ENCODE data around the gene ARHGAP10.

The ARHGAP10 gene

DNA sequence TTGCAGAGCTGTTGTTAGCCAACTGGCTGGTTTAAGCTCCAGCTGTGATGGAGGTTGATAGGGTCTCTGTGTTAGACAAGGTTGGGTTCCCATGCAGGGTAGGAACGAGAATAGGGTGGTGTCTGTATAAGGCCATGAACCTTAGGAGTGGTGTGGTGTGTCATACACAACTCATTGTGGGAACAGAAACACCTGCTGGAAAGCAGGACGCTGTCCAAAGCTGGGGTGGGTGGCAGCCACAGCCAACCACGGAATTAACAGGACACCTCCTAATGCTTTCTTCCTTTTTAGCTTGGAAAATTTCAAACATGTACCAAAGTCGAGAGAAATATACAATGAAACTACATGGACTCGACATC, 94.4 kb downstream of the ARHGAP10 start:
- Mint-ChIP-seq H3K4me1 (ENCODE audit: low read depth) (no peaks in the 10 kb centered on the region), H3K36me3 (ENCODE audit: low read depth) (peaks cover 4% of the 10 kb centered on the region)

DNA sequence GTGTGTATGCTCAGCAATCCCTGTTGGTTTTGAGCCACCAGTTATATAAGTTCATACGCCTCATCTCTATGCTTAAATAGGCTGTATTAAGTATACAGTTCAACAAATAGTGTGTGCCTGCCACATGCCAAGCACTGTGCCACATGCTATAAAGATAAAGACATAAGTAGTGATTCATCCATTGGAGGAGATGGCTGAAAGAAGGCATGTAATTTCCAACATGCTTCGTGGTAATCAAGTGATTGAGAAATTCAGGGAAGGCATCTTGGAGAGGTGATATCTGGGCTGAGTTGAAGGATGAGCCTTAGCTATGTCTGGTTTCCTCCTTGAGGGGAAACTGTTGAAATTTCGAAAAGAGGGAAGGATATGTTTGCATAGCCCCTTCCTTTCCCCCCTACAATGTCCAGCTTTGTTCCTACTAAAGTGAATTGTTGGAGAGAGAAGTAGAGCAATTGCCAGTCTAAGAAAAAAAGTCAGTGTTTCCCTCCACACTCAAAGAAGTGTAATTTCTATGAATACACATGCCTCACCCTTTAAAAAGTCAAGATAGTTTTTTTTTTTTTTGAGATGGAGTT, 96.5 kb downstream of the ARHGAP10 start:
- H3K36me3 Mint-ChIP-seq (ENCODE audit: low read depth): peaks cover 8% of the 10 kb centered on the region
- H3K4me1 Mint-ChIP-seq (ENCODE audit: low read depth): peaks cover 6% of the 10 kb centered on the region
- no peaks in the 10 kb centered on the region for H3K27me3 Mint-ChIP-seq (ENCODE audit: low read depth)
- no peak overlapping the region for H3K27ac Mint-ChIP-seq
- H3K9me3 Mint-ChIP-seq: no peaks in the 10 kb centered on the region
- H3K4me3 Mint-ChIP-seq: no peak overlapping the region

More for the DNA sequence above, 94.4 kb downstream of the ARHGAP10 start:
- Mint-ChIP-seq H3K9me3 (no peaks in the 10 kb centered on the region), H3K4me3 (no peak overlapping the region), H3K27ac (no peak overlapping the region), H3K27me3 (ENCODE audit: low read depth) (no peaks in the 10 kb centered on the region)

DNA sequence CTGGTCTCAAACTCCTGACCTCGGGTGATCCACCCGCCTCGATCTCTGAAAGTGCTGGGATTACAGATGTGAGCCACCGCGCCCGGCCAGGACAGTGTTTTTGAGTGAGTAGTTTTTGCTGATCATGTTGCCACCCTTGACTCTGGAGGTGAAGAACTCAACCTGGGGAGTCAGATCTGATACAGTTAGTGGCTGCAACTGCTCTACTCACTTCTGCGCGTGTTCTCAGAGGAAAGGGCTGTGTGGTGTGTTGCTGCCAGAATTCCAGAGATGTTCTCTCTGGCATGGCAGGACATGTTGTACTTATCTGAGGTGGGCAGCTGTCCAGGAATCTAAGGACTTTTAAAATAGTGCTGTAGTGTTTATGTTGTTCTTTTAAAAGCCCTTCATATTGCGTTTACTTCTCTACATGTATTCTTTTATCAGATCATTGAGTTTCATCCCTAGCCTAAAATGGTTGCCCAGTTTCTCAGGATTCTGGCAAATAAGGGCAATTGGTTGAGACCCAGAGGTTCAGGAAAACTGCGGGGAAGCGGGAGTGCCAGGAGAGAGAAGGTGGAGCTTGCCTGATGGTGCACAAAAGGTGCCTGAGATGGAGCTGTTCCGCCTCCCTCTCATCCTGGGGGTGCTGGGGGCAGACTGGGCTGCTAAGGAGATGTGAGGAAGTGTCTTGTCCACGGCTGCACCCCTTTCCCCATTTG, 97.7 kb downstream of the ARHGAP10 start:
- Mint-ChIP-seq H3K27ac (no peak overlapping the region), H3K36me3 (ENCODE audit: low read depth) (peaks cover 8% of the 10 kb centered on the region), H3K9me3 (no peaks in the 10 kb centered on the region), H3K4me3 (no peak overlapping the region), H3K4me1 (ENCODE audit: low read depth) (peaks cover 9% of the 10 kb centered on the region), H3K27me3 (ENCODE audit: low read depth) (no peaks in the 10 kb centered on the region)

DNA sequence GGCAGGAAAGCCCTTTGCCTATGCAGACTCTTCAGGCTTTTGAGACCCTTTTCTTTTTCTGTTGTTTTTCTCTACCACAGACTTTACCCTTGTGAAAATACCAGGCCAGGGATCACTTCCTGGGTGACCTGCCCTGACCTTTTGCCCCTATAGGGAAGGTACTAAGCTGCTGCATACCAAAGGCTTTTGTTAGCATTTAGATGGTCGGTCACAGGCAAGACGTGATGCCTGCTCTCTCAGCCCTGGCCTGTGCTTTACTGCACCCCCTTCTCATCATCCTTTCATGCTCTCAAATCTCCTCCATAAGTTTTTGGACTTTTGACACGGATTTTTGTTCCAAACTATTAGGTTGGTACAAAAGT, 98.2 kb downstream of the ARHGAP10 start:
- peaks cover 8% of the 10 kb centered on the region for H3K36me3 Mint-ChIP-seq (ENCODE audit: low read depth)
- H3K27ac Mint-ChIP-seq: no peak overlapping the region
- H3K9me3 Mint-ChIP-seq: no peaks in the 10 kb centered on the region
- H3K4me1 Mint-ChIP-seq (ENCODE audit: low read depth): peaks cover 9% of the 10 kb centered on the region
- H3K4me3 Mint-ChIP-seq: no peak overlapping the region
- H3K27me3 Mint-ChIP-seq (ENCODE audit: low read depth): no peaks in the 10 kb centered on the region

DNA sequence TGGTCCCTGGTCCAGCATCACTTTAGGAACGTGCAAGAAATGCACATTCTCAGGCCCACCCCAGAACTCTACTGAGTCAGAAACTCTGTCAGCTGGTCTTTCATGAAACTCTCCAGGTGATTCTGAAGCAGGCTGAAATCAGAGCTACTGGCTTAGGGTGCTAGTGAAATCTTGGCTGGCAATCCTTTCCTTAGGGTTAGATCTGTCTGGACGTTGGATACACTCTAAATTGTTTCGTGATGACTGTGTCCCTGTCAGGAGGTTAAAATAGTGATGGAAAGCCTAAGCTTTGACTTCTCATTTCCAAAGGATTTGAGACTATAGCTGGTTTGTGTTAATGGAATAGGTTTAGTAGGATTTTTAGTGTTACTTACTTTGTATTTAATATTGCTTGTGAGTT, 99.1 kb downstream of the ARHGAP10 start:
- Mint-ChIP-seq H3K27me3 (ENCODE audit: low read depth) (no peaks in the 10 kb centered on the region), H3K4me1 (ENCODE audit: low read depth) (peaks cover 9% of the 10 kb centered on the region), H3K27ac (no peak overlapping the region), H3K4me3 (no peak overlapping the region), H3K9me3 (no peaks in the 10 kb centered on the region), H3K36me3 (ENCODE audit: low read depth) (peaks cover 8% of the 10 kb centered on the region)

DNA sequence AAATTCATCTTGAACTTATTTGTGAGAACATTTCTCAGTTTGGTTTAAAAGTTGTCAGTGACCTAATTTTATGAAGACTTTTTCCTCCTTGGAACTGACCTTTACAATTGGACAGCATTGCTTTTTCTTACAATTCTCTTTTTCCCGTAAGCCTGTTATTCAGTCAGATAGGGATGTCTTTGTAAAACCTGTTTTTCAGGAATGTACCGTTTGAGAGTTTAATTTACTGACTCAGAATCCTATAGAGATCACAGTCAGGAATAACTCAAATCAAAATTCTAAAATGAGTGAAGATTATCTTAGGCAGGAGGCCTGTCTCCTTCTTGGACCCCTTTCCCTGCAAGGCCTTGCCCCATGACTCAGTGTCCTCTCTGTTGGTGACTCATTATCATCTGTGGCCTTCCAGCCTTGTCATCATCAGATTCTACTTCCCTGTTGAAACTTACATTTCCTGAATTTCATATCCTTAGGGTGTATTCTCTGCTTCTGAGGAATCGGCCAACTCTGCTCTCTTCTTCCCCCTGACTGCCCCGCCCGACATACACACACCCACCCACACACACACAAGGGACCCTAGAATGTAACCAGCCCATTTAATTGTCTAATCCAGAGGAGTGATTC, 99.8 kb downstream of the ARHGAP10 start:
- Mint-ChIP-seq H3K4me3 (no peak overlapping the region), H3K36me3 (ENCODE audit: low read depth) (peaks cover 8% of the 10 kb centered on the region), H3K9me3 (no peaks in the 10 kb centered on the region), H3K27me3 (ENCODE audit: low read depth) (peaks cover 1% of the 10 kb centered on the region), H3K27ac (no peak overlapping the region), H3K4me1 (ENCODE audit: low read depth) (peaks cover 9% of the 10 kb centered on the region)

DNA sequence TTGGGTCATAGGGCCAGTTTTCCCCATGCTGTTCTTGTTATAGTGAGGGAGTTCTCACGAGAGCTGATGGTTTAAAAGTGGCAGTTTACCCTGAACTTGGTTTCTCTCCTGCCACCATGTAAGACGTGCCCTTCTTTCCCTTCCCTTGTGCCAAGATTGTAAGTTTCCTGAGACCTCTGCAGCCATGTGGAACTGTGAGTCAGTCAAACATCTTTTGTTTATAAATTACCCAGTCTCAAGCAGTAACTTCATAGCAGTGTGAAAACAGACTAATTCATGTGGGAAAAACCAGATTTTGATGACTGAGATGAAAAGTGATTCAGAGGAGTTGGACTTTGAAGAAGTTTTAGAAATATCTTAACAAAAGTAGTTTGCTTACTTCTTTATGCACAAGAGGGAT, 101.4 kb downstream of the ARHGAP10 start:
- H3K4me3 Mint-ChIP-seq: no peak overlapping the region
- peaks cover 9% of the 10 kb centered on the region for H3K4me1 Mint-ChIP-seq (ENCODE audit: low read depth)
- no peak overlapping the region for H3K27ac Mint-ChIP-seq

DNA sequence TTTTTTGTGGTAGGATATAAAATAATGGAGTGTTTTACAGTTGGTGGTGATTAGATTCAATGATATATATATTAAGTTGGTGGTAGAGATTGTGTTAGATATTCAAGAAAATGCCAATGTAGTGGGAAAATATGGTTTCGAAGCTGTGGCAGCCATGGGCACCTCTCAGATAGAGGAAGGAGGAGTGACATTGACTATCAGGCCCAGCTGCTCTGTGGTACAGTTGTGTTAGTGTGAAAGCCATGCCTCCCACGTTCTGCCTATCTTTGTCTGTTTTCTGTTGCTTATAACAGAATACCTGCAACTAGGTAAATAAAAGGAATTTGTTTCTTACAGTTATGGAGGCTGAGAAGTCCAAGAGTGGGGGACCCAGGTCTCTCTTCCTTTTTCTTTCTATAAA, 101.9 kb downstream of the ARHGAP10 start:
- Mint-ChIP-seq H3K4me1 (ENCODE audit: low read depth) (peaks cover 9% of the 10 kb centered on the region), H3K27me3 (ENCODE audit: low read depth) (peaks cover 9% of the 10 kb centered on the region), H3K36me3 (ENCODE audit: low read depth) (peaks cover 6% of the 10 kb centered on the region), H3K27ac (no peak overlapping the region), H3K9me3 (no peaks in the 10 kb centered on the region), H3K4me3 (no peak overlapping the region)

More for the DNA sequence above, 101.4 kb downstream of the ARHGAP10 start:
- Mint-ChIP-seq H3K27me3 (ENCODE audit: low read depth) (peaks cover 5% of the 10 kb centered on the region), H3K9me3 (no peaks in the 10 kb centered on the region), H3K36me3 (ENCODE audit: low read depth) (peaks cover 6% of the 10 kb centered on the region)

DNA sequence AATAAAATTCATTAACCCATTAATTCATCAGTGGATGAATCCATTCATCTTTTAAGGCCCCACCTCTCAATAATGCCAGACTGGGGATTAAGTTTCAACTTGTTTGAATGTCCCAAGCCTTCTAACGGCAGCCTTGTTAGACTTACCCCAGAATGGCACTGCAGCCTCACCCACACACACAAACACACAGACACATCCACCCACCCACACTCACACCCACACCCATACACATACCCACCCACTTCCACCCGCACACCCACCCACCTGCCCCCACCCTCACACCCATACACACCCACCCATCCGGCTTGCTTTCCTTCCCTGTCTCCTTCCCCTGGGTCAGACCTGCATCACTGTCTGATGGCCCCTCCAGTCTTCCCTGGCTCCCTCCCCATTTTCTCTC, 102.6 kb downstream of the ARHGAP10 start:
- Mint-ChIP-seq H3K27ac (no peak overlapping the region), H3K27me3 (ENCODE audit: low read depth) (peaks cover 9% of the 10 kb centered on the region), H3K36me3 (ENCODE audit: low read depth) (peaks cover 6% of the 10 kb centered on the region), H3K4me3 (no peak overlapping the region), H3K9me3 (no peaks in the 10 kb centered on the region), H3K4me1 (ENCODE audit: low read depth) (peaks cover 9% of the 10 kb centered on the region)

DNA sequence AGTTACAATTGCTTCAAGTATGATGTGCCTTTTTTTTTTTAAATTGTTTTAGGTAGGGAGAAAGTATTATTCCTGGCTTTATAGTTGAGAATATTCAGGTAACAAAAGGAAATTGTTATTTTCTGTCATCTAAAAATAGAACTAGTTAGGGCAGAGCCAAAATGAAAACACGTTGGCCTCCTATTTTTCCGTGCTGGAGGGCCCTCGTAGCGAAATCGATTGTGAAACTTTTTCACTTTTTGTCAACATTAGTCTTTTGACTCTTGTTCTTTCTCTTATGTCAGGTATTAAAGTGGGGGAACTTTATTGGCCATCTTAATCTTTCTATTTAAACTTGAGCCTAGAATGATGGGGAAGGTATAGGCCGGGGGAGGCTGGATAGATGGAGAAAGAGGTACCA, 104.9 kb downstream of the ARHGAP10 start:
- Mint-ChIP-seq H3K4me1 (ENCODE audit: low read depth) (peaks cover 8% of the 10 kb centered on the region), H3K27ac (no peak overlapping the region), H3K27me3 (ENCODE audit: low read depth) (peaks cover 12% of the 10 kb centered on the region), H3K4me3 (no peak overlapping the region), H3K9me3 (no peaks in the 10 kb centered on the region), H3K36me3 (ENCODE audit: low read depth) (peaks cover 5% of the 10 kb centered on the region)

DNA sequence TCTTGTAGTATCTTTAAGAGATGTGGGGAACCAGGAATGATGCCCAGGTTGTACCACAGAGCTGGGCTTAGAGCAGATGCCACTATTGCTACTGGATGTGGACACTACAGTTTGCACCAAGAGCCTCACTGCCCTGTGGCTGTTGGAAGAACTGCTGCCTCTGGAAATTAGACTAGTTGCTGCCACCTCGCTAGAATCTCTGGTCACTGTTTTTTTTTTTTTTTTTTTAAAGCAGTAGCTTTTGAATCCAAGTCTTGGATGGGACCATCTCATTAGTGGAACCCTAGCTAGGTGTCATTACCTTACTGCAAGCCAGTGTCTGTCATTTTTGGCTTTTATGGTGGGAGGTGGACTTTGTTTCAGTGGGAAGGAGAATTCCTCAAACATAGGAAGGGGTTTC, 105.5 kb downstream of the ARHGAP10 start:
- Mint-ChIP-seq H3K9me3 (no peaks in the 10 kb centered on the region), H3K36me3 (ENCODE audit: low read depth) (peaks cover 2% of the 10 kb centered on the region), H3K27me3 (ENCODE audit: low read depth) (peaks cover 12% of the 10 kb centered on the region), H3K4me3 (no peak overlapping the region), H3K4me1 (ENCODE audit: low read depth) (peaks cover 5% of the 10 kb centered on the region), H3K27ac (no peak overlapping the region)

DNA sequence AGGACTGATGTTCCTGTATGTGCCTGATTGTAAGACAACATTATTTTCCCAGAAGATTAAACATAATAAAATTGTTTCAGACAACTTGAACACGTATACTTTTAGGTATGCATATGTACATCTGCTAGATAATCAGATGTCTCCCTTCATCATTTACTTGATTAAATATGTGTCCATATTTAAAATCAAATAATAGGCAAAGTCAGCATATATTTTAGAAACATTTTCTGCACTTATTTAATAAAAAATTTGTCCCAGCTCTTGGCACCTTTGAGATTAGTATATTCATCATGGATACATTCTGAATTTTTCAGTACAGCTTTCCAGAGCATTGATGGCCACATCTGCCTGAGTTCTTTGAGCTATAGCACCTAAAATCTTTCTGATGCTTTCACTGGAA, 106.0 kb downstream of the ARHGAP10 start:
- H3K4me1 Mint-ChIP-seq (ENCODE audit: low read depth): peaks cover 5% of the 10 kb centered on the region
- no peak overlapping the region for H3K4me3 Mint-ChIP-seq
- H3K9me3 Mint-ChIP-seq: no peaks in the 10 kb centered on the region
- H3K27ac Mint-ChIP-seq: no peak overlapping the region
- H3K27me3 Mint-ChIP-seq (ENCODE audit: low read depth): peaks cover 12% of the 10 kb centered on the region
- peaks cover 2% of the 10 kb centered on the region for H3K36me3 Mint-ChIP-seq (ENCODE audit: low read depth)

DNA sequence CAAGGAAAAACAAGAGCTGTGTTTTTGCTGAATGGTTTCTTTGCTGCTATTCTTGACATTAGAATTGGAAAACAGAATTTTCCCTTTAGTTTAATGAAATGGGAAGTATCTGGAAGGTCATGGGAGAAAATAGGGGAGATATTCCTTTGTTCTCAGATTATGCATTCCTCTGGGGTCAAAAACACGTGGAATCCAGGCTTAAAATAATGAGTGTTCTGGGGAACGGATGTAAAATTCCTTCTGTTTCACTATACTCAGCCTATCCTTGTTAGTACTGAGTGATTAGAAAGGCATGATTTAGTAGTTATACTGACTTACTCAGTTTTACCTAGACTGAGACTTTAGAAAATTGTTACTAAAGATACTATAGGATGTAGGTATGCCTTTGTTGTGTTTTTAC, 107.3 kb downstream of the ARHGAP10 start:
- H3K36me3 Mint-ChIP-seq (ENCODE audit: low read depth): no peaks in the 10 kb centered on the region
- peaks cover 16% of the 10 kb centered on the region for H3K27me3 Mint-ChIP-seq (ENCODE audit: low read depth)
- no peak overlapping the region for H3K27ac Mint-ChIP-seq
- no peaks in the 10 kb centered on the region for H3K9me3 Mint-ChIP-seq
- no peaks in the 10 kb centered on the region for H3K4me1 Mint-ChIP-seq (ENCODE audit: low read depth)
- no peak overlapping the region for H3K4me3 Mint-ChIP-seq

DNA sequence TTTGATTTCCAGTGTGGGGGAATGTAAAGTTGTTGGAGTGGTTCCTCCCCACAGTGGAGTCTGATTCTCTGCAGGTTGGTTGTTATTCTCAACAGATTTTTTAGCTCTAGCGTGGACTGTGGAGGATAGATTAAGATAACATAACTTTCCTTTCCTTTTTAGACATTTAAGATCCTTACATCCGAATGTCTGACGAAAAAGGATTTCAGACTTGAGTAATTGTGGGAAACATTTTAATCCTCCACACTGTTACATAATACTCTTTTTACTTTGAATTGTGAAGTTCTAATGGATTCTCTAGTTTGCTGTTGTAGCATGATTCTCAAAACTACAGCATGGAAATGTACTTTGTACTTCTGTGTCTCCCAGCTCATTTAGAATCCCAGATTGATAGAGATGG, 107.8 kb downstream of the ARHGAP10 start:
- Mint-ChIP-seq H3K4me3 (no peak overlapping the region), H3K27ac (no peak overlapping the region), H3K9me3 (no peaks in the 10 kb centered on the region), H3K27me3 (ENCODE audit: low read depth) (peaks cover 16% of the 10 kb centered on the region), H3K36me3 (ENCODE audit: low read depth) (no peaks in the 10 kb centered on the region), H3K4me1 (ENCODE audit: low read depth) (no peaks in the 10 kb centered on the region)

Data from T-helper 1 cell treated with Interleukin-12 subunit alpha and Interleukin-12 subunit beta and Interleukin-4 antibody, amounts not matched to agents 30 μg/mL and 1 μg/mL, for 36 hours (primary cell).